OCI-LY1 (cell line): Measurements from ENCODE around the gene FXYD6.

Experiments
- CTCF ChIP-seq: fragments of 200-600 bp; sonication (generic), shearing (Covaris generic); IDR thresholded peaks from 2 replicates; pipeline ENCODE4 v1.5.1; 2017; ENCODE audit warnings: mild to moderate bottlenecking, antibody characterized with exemption, low read length, moderate library complexity, mixed read lengths
- EZH2 ChIP-seq: fragments of 200-600 bp; sonication (generic), shearing (Covaris generic); IDR thresholded peaks from 2 replicates; pipeline ENCODE4 v1.8.0; 2017; ENCODE audit warnings: borderline replicate concordance, mixed run types, mild to moderate bottlenecking, antibody characterized with exemption, low read length, moderate library complexity, mixed read lengths

GRCh38 chr11:117909611-117910382, 33.3 kb upstream of the FXYD6 start:
- TF ChIP-seq CTCF = no peak
- no peak for TF ChIP-seq EZH2
